Amniotic stem cell (primary cell): ENCODE results near the gene CPLX3.
"Not testable (repeated sequence)": the region's sequence is repeated elsewhere in the genome, so short reads cannot be mapped to it uniquely, and the experiment has no call there.

Source experiments
- DNase-seq: peaks from one replicate; lab custom pipeline; 2025; lab: John Stamatoyannopoulos, UW

The CPLX3 gene, protein sequence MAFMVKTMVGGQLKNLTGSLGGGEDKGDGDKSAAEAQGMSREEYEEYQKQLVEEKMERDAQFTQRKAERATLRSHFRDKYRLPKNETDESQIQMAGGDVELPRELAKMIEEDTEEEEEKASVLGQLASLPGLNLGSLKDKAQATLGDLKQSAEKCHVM

DNA sequence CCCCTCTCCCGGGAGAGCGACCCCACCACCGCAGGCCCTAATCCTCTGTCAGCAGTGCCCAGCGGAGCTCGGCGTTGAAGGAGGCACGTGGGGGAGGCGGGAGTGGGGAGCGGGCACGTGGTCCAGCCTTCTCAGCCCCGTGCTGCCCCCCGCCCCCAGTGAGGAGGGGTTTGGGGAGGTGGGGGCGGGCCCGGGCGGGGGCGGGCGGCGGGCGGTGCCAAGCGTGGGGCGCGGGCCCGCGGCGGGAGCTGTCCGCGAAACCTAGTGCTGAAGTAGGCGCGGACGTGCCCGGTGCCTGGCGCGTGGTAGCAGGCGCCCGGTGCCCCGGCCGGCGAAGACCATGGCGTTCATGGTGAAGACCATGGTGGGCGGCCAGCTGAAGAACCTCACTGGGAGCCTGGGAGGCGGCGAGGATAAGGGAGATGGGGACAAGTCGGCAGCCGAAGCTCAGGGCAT lies at the start of gene CPLX3:
Gene CPLX3, plus strand, starts transcription at position 264 of the 456 bp plus-strand sequence. Its CDS starts 77 bp downstream, at position 341.
- no peak for DNase-seq

DNA sequence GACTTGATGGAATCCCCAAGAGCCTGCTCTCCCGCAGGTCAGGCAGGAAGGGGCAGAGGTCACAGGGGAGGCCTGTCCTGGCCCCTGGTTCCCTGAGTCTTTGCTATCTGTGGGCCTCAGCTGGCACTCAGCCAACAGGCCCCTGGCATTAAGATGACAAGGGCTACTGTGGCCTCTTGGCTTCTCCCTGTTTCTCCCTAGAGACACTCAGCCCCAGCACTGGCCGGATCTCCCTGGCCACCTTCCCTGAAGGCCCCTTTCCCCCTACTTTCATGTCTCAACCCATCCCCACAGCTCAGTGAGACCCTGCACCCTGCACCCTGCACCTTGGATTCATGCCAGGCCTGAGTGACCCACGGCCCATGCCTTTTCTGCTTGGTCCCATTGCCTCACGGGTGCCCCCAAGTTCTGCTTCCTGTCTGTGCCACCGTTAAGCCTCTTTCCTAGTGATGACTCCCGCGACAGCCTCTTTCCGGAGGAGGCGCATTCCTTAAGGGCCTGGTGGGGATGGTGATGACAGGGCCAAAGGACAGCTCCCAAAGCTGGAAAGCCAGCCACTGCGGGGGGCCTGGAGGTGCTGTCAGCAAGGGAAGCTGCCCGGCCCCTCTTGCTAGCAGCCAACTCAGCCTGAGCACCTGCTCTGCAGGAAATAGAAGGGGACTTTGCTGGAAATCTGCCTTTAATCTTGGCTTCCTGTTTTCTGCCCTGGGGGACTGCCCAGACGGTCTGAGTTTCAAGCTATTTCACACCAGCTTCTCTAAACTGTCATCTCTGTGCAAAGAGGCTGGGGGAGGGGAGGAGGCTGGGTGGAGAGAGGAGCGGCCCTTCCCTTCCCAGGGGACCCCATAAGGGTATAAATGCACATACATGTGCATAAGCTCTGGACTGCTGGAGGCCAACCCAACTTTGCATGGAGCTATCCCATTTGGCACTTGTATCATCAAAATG lies 49.3 kb upstream of the CPLX3 start:
- no peak for DNase-seq

DNA sequence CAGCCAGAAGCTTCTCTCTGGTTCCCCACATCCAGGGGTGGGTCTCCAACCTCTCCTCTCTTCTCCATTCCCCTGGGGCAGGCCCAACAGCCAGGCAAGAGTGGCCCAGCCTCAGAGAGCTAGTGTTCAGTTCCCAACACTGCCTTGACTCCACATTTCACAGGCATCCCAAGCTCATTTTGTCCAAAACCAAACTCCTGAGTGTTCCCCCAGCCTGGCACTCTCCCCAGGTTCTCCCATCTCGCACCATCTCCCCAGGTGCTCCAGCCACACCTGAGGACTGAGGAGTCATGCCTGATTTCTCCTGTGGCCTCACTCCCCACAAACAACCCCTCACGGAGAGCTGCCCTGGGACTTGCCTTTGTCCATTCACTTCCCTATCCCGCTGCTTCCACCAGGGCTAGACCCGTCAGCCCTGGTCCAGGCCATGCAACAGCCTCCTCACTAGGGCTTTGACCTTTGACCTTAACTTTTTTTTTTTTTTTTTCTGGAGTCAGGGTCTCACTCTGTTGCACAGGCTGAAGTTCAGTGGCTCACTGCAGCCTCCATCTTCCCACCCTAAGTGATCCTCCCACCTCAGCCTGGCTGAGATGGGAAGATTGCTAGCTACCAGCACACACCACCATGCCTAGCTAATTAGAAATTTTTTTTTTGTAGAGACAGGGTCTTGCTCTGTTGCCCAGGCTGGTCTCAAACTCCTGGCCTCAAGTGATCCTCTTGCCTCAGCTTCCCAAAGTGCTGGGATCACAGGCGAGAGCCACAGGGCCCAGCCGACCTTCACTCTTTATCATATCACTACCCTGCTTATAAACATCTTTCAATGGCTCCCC lies 48.4 kb upstream of the CPLX3 start:
- DNase-seq, result no peak

DNA sequence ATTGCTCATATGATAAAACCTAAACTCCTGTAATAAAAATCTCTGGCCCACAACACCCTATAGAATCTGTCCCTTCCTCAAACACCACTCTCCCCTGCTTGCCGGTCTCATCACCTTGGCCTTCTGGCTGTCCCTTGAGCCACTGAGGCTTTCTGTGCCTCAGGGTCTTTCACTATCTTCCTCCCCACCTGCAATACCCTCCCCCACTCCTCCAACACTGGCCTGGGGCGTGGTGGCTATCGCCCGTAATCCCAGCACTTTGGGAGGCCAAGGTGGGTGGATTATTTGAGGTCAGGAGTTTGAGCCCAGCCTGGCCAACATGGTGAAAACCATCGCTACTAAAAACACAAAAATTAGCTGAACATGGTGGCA lies 47.8 kb upstream of the CPLX3 start:
- DNase-seq, result no peak

DNA sequence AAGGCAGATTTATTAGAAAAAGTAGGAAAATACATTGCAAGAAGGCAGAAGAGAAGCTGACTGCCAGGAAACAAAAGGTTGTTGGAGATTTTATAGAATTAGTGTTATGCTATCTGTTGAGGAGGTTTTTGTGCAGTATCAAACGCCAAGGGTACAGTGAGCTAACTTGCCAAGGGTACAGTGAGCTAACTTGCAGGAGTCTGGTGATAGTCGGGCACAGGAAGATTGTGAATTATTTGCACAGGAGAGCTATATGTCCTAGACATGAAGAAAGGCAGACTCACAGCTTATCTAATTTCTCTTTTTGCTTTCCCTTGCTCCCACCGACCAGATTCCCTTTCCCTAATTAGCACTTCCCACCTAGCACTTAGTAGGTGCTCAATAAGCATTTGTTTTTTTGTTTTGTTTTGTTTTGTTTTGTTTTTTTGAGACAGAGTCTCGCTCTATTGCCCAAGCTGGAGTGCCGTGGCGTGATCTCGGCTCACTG lies 47.2 kb upstream of the CPLX3 start:
- no peak for DNase-seq

DNA sequence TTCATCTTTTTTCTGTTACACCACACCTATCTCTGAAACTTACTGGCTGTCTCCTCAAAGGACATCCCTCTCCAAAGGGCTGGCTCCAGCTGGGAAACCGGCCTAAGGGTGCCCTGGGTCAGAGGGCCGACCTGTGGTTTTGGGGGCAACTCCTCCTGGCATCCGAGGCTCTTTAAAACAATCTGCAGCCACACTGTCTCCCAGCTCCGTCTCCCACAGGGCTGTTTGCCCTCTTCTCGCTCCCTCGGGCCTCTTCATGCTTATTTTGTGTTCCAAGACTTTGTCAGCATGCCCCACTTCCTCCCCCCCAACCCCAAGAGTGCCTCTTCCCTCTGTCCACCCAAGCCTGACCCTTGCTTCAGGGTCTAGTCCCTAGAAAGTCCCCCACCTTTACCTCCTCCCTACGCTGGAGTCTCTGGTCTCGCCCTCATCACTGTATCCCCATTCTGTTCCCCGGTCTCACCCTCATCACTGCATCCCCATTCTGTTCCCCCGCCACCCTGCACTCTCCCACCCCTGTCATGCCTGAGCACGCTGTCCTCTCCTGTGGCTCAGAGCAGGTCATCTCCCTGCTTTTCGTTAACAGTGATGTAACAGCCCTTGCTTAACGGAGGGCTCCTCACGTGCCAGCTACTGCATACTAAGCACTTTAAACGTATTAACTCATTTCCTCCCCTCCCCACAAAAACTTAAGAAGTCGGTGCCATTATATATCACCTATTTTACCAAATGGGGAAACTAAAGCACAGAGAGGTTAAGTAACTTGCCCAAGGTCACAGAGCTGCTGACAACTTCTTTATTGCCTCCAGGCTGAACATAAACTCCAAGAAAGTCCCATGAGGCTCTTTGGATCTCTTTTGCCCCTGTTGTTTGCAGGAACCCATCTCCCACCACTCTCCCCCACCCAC lies 45.6 kb upstream of the CPLX3 start:
- no peak for DNase-seq

DNA sequence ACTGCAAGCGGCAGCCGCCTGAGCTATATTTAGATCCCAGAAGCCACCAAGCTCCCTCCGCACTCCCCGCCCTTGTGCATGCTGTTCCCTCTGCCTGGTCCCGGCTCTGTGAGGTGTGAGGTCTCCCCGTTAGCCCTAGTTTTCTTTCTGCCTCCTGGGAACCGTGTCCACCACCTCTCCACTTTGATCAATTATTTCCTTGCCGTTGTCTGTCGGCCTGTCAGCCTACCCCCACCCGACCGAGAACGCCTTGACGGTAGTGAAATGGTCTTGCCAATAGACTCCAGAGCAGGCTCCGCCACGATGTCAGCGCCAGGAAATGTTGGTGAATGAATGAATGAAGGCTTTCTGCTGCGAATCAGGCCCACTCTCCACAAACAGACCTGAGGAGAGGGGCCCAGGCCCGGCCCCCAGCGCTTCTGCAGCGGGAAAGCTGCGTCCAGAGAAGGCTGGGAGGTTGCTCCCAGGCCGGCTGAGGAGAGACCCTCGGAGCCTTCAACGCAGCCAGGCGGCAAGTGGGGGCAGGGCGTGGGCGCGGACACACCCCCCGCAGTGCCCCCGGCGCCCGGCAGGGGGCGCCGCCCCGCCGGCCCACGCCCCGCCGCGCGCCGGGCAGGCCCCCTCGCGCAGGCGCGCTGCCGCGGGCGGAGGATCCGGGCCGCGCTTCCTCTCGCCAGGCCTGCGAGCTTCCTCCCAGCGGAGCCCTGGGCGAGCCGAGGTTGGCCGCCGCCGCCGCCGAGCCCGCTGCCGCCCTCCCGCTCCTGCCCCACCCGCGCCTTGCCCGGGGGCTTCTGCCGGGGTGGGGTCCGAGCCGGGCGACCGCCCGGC lies 44.8 kb upstream of the CPLX3 start, which contains the start of gene CSK:
Gene CSK, plus strand, starts transcription at position 650 of the 828 bp plus-strand sequence. CDS start 16,218 bp downstream, outside the sequence.
- peak; percentile 30 for DNase-seq

DNA sequence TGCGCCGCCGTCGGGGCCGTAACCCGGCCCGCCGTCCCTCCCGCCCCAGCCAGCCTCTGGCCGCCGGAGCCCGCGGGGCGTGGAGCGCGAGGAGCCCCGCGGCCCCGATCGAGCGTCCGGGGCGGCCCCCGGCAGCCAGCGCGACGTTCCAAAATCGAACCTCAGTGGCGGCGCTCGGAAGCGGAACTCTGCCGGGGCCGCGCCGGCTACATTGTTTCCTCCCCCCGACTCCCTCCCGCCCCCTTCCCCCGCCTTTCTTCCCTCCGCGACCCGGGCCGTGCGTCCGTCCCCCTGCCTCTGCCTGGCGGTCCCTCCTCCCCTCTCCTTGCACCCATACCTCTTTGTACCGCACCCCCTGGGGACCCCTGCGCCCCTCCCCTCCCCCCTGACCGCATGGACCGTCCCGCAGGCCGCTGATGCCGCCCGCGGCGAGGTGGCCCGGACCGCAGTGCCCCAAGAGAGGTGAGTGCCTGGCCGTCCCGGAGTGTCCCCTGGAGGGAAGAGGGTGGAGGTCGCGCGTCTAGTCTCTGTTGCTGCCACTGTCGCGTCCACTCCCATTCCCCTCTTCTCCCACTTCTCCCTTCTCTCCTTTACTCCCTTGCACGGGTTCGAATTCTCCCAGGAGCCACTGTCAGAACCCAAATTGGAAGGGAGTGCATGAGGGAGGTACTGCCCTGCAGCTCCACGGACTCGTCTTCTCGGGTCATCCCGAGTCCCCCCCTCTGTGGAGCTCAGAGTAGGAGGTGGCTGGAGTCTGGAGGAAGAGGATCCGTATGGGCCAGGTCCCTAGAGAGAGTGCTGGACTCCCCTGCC lies 44.0 kb upstream of the CPLX3 start:
- no peak for DNase-seq

DNA sequence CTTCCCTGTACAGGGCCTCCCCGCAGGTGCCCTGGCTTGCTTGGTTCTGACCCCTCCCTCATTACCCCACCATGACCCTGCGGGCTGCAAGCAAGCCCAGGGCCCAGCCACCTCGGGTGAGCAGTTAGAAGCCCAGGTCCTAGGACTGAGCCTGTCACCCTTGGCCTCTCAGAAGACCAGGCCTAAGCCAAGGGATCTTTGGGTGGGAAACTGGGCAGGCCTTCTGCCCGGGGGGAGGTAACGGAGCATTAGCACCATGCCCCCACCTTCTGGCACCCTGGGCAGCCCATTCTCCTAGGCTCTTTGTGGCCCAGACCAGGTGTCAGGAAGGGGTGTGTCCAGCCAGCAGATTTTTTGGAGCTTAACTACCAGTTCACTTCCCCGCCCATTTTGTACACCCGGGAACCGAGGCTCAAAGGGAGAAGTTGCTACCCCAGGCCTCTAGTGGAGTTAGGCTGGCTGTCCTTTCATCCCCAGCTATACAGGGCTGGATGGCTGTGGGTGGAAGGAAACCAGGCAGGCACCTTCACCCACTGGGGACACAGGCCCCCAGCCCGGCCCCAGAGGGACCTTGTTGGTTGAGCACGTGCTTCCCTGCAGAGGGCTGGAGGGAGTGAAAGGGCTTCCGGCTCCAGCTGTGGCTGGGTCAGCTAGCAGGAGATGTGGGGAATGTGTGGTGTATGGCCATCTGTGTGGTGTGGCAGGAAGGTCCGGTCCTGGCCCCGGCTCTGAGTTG lies 43.2 kb upstream of the CPLX3 start:
- no peak for DNase-seq

DNA sequence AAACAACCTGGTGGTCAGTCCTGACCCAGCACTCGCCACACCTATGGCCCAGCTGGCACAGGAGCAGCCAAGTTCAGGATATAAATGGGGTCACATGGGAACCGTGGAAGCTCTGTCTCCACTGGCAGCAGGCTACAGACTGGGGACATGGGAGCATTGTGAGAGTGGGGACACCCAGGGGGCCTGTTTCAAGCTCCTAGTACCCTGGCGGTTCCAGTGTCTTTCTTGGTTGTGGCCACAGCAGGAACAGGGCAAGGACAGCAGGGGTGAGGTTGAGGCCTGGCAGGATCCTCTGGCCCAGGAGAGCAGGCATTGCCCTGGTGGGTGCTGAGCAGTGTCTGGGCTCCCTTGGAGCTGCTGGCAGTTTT lies 42.6 kb upstream of the CPLX3 start:
- no peak for DNase-seq

DNA sequence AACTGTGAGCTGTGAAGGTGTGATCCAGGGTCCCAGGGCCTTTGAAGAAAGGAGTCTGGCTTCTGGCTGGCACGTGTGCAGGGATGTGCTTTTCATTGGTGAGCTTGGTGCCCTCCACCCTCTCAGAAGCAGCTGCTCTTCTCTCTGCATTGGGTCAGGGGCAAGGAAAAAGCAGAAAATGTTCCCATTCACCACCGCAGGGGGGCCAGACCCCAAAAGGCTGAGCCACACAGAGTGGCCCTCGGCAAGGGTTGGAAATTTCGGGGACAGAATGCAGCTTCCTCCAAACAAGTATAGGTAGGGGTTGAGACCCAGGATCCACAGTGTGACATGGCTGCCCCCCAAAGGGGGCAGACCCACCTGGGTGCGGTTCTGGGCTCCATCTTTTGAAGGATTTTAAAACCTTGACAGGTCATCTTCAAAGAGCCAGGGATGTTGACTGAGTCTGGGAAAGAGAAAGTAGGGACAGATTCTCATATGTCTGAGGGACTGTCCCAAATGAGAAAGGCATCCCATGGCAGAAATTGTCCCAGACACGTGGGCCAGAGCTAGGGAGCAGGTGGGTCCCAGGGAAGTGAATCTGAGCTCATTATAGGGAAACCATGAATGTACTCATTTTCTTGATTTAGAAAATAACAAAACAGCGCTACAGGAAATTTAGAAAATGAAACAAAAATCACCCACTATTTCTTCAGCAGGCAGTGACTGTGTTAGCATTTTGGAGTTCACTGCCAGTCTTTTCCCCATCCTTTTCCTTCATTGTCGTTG lies 41.8 kb upstream of the CPLX3 start:
- DNase-seq, result no peak

DNA sequence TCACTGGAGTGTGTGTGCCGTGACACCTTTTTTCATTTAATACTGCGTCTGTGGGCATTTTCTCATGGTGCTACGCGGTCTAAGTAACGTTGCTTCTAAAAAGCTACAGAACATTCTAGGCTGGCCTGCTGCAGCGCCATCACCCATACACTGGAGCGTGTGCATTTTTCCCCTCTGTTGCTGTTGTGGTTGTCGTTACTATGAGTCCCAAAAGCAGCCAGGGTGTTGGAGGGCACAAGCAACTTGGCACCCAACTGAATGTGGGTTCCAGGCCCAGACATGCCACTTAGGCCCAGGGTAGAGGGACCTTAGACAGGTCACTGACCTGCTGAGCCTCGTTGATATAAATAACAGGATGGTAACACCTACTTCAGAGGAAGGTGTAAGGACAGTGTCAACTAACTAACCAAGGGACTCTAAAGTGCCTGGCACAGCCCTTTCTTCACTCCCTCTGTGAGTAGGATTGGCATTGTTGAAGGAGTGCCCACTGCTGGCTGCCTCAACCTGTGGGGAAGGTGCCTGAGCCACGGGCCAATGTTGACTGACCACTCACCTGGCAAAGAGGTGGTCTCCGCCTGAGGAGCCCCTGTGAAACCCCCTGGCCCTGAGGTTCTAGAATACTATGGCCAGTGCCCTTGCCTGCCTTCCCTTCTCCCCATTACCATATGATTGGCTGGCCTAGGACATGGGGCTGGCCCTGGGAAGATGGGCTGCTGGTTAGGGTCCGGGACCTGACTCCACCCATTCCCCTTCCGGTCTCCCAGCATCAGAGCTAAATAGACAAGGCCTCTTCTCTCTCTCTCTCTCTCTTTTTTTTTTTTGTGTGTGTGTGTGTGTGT lies 41.0 kb upstream of the CPLX3 start:
- DNase-seq, result no peak

DNA sequence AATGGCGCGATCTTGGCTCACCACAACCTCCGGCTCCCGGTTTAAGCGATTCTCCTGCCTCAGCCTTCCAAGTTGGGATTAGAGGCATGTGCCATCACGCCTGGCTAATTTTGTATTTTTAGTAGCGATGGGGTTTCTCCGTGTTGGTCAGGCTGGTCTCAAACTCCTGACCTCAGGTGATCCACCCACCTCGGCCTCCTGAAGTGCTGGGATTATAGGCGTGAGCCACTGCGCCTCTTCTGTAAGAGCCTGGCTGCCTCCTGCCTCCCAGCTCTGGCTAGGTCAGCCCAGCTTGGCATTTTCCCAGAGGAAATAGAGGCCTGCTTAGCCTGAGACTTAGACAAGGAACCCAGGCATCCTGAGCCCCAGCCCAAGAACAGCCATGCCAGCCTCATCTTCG lies 40.3 kb upstream of the CPLX3 start:
- not testable (repeated sequence) for DNase-seq

DNA sequence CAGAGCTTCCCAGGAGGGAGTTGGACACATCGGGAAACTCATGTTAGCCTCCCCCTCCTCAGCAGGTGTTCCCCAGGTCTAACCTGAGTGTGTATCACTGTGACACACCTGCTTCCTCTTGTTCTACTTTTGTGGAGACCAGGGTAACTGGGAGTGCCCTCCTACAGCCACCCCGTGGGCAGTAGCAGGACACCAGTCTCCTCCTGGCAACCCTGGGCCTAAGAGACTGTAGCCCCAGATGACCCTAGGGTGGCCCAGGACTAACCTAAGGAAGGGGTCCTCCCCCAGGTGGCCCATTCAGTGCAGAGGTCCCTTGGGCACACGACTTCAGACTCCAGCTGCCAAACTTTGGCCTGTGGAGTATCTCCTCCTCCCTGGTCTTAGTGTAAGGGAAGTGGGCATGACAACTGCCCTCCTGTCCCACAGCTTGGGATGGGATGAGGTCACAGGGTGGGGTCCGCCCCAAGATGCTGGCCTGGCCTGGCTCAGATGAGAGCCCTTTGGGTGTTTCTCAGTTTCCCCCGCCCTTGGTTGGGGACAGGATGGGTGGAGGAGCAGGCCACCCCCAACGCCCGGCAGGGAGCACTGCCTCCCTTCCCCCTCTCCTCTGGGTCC lies 39.8 kb upstream of the CPLX3 start:
- DNase-seq, result no peak

DNA sequence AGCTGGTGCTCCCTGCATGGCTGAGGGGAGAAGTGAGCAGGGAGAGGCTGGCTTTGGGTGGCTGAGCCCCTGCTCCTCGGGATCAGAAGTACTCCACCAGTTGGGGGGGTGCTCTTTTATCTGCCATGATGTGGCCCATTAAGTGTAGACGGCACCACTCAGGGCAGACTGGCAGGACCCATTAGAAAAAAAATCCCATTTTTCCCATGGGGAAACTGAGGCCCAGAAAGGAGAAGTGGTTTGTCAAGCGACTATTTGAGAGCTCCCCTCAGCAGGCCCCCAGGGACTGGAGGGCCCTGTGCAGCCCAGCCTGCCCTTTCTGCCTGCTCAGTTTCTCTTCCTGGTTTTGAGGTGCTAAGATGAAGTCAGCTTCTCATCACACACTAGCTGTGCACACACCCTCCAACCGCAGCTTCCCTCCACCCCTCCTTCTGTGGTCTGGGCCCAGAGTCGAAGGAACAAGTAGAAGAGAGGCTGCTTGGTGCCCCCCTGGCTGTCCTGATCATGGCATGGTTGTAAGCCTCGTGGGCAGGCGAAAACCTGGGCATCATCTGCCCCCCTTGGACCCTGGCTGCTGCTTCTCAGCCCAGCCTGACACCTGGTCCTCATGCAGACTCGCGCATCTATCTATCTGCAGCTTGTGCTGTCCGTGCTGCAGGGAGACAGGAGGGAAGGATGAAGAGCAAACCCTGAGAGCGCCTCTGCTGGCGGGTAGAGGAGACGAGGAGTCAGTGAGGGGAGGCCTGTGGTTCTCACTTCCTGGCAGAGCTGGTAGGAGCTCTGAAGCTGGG lies 39.0 kb upstream of the CPLX3 start:
- DNase-seq, result no peak
